Lower leg skin (tissue), 3 donors: Measurements from ENCODE around the gene MAEA.

Experiments
- POLR2A ChIP-seq, 2 donors: fragments of 450-650 bp; IDR thresholded peaks; one replicate each; pipeline ENCODE4 v1.6.1; 2016 to 2017; ENCODE audit warnings: antibody characterized with exemption in 2 of 2, mild to moderate bottlenecking in 1 of 2, moderate library complexity in 1 of 2
- TF ChIP-seq, protein P1 (sequence below), 3 donors: fragments of 450-650 bp; IDR thresholded peaks; one replicate each; pipeline ENCODE4 v1.5.1; 2016; ENCODE audit warnings: antibody characterized with exemption in 3 of 3, mild to moderate bottlenecking in 3 of 3, moderate library complexity in 2 of 3

DNA sequence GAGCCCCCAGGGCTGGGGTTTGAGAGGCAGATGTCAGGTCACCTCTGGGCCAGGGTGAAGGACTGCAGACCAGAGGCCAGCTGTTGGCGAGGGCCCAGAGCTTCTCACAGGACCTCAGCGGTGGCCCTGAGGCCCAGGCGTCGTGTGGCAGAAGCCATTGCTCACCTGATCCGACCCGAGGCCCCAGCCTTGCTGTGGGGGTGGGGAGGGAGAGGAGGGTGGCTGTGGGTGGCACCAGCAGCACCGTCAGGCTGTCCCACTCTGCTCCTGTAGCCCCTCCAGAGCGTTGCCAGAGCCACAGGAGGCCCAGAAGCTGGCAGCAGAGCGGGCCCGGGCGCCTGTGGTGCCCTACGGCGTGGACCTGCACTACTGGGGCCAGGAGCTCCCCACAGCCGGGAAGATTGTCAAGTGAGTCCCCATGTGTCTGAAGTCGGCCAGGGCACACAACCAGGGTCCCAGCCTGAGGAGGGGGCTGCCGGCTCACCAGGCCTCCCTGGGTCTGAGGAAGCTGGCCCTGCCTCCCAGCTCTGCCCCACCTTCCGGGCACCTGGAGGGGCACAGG is 86.2 kb downstream of the MAEA start:
- no peak for TF ChIP-seq POLR2A (IDR thresholded peaks at IDR 0.05)
- TF ChIP-seq, protein P1, sequence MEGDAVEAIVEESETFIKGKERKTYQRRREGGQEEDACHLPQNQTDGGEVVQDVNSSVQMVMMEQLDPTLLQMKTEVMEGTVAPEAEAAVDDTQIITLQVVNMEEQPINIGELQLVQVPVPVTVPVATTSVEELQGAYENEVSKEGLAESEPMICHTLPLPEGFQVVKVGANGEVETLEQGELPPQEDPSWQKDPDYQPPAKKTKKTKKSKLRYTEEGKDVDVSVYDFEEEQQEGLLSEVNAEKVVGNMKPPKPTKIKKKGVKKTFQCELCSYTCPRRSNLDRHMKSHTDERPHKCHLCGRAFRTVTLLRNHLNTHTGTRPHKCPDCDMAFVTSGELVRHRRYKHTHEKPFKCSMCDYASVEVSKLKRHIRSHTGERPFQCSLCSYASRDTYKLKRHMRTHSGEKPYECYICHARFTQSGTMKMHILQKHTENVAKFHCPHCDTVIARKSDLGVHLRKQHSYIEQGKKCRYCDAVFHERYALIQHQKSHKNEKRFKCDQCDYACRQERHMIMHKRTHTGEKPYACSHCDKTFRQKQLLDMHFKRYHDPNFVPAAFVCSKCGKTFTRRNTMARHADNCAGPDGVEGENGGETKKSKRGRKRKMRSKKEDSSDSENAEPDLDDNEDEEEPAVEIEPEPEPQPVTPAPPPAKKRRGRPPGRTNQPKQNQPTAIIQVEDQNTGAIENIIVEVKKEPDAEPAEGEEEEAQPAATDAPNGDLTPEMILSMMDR (IDR thresholded peaks at IDR 0.05): no peak
